Neural cell (in vitro differentiated cells): ENCODE results near the gene ANO1. TPM values are rescaled to one million over a fixed set of nuclear protein-coding genes. Genes with fewer than 3 reads are reported as not detected.

ENCODE experiments used
- H2AFZ ChIP-seq: fragments of 200-600, 300-800 bp; sonication (generic), shearing (Covaris generic); 2 replicates; pipeline ENCODE4 v1.6.0; 2014; ENCODE audit warnings: low read depth, mild to moderate bottlenecking, antibody characterized with exemption, low read length, moderate library complexity
- H3F3A ChIP-seq: fragments of 200-600 bp; shearing (Covaris generic); 2 replicates; pipeline ENCODE4 v1.6.1; 2016; ENCODE audit warnings: mild to moderate bottlenecking, moderate library complexity, mixed read lengths, antibody characterized with exemption, low read length; ENCODE audit not compliant: insufficient read depth, poor library complexity, severe bottlenecking
- H3K27ac ChIP-seq: fragments of 200-600, 300-800 bp; sonication (generic), shearing (Covaris generic); 2 replicates; pipeline ENCODE4 v1.5.1; 2014; ENCODE audit warnings: mild to moderate bottlenecking, low read length, moderate library complexity
- H3K27me3 ChIP-seq: fragments of 300-800, 200-600 bp; sonication (generic), shearing (Covaris generic); 2 replicates; pipeline ENCODE4 v1.6.0; 2014; ENCODE audit warnings: mild to moderate bottlenecking, low read depth, low read length, moderate library complexity; ENCODE audit not compliant: insufficient read depth
- H3K36me3 ChIP-seq: fragments of 300-800, 200-600 bp; sonication (generic), shearing (Covaris generic); 2 replicates; pipeline ENCODE4 v1.5.1; 2014; ENCODE audit warnings: mild to moderate bottlenecking, antibody characterized with exemption, low read length, moderate library complexity; ENCODE audit not compliant: insufficient read depth
- H3K4me2 ChIP-seq: fragments of 300-800, 200-600 bp; sonication (generic), shearing (Covaris generic); 2 replicates; pipeline ENCODE4 v1.6.0; 2014; ENCODE audit warnings: mild to moderate bottlenecking, low read length
- H3K4me3 ChIP-seq: fragments of 300-800, 200-600 bp; sonication (generic), shearing (Covaris generic); 2 replicates; pipeline ENCODE4 v1.5.1; 2014; ENCODE audit warnings: mild to moderate bottlenecking, low read length, moderate library complexity
- H3K79me2 ChIP-seq: fragments of 200-600 bp; shearing (Covaris generic); replicated peaks from 2 replicates; pipeline ENCODE4 v1.6.0; 2014; ENCODE audit warnings: mild to moderate bottlenecking, low read length, moderate library complexity; ENCODE audit not compliant: insufficient read depth
- H3K9ac ChIP-seq: fragments of 300-800, 200-600 bp; sonication (generic), shearing (Covaris generic); 2 replicates; pipeline ENCODE4 v1.6.1; 2016; ENCODE audit warnings: mild to moderate bottlenecking, low read length, mixed read lengths
- H3K9me2 ChIP-seq: fragments of 200-600 bp; shearing (Covaris generic); 2 replicates; pipeline ENCODE4 v1.6.1; 2016; ENCODE audit warnings: mild to moderate bottlenecking, low read length, mixed read lengths; ENCODE audit not compliant: insufficient read depth
- H3K9me3 ChIP-seq: fragments of 200-600, 300-800 bp; sonication (generic), shearing (Covaris generic); 2 replicates; pipeline ENCODE4 v1.6.1; 2016; ENCODE audit warnings: mild to moderate bottlenecking, mixed run types, low read length, moderate library complexity, mixed read lengths
- H4K20me1 ChIP-seq: fragments of 200-600 bp; shearing (Covaris generic); 2 replicates; pipeline ENCODE4 v1.6.1; 2016; ENCODE audit warnings: mild to moderate bottlenecking, mixed run types; ENCODE audit not compliant: insufficient read depth
- EP300 ChIP-seq: fragments of 450-650 bp; conservative IDR thresholded peaks from 2 replicates; pipeline ENCODE4 v1.6.1; 2014; ENCODE audit warnings: antibody characterized with exemption, mild to moderate bottlenecking, moderate library complexity; ENCODE audit not compliant: poor library complexity, severe bottlenecking
- EZH2 ChIP-seq: fragments of 200-600, 300-800 bp; shearing (Covaris generic), sonication (generic); IDR thresholded peaks from 2 replicates; pipeline ENCODE4 v1.6.1; 2014; ENCODE audit warnings: antibody characterized with exemption, low read length, borderline replicate concordance, mild to moderate bottlenecking; ENCODE audit not compliant: insufficient read depth, poor library complexity, severe bottlenecking
- MXI1 ChIP-seq: fragments of 450-650 bp; conservative IDR thresholded peaks from 2 replicates; pipeline ENCODE4 v1.6.1; 2014; ENCODE audit warnings: antibody characterized with exemption, mild to moderate bottlenecking; ENCODE audit not compliant: poor library complexity, severe bottlenecking
- POLR2AphosphoS5 ChIP-seq: IDR thresholded peaks from 2 replicates; pipeline ENCODE4 v1.6.1; 2012
- RAD21 ChIP-seq: fragments of 450-650 bp; conservative IDR thresholded peaks from 2 replicates; pipeline ENCODE4 v1.6.1; 2014; ENCODE audit warnings: antibody characterized with exemption, mild to moderate bottlenecking, moderate library complexity
- SMC3 ChIP-seq: fragments of 450-650 bp; conservative IDR thresholded peaks from 2 replicates; pipeline ENCODE4 v1.6.1; 2014; ENCODE audit warnings: antibody characterized with exemption, mild to moderate bottlenecking, moderate library complexity; ENCODE audit not compliant: poor library complexity
- TAF1 ChIP-seq: IDR thresholded peaks from 2 replicates; pipeline ENCODE4 v1.6.1; 2012; ENCODE audit warnings: low read depth
- polyA plus RNA-seq: library from polyadenylated mRNA; depleted of rRNA; stranded (reverse); fragments of >200 nt; gene quantifications from 2 replicates; pipeline ENCODE4 v1.2.3, GENCODE V29; 2014
- TF ChIP-seq, protein P1 (sequence below): fragments of 450-650 bp; IDR thresholded peaks from 2 replicates; pipeline ENCODE4 v1.5.1; 2014; ENCODE audit warnings: antibody characterized with exemption, mild to moderate bottlenecking, moderate library complexity; ENCODE audit not compliant: poor library complexity, severe bottlenecking
- TF ChIP-seq, protein P2 (sequence below): IDR thresholded peaks from 2 replicates; pipeline ENCODE4 v1.6.1; 2012; ENCODE audit warnings: borderline replicate concordance

ANO1 gene
- polyA plus RNA-seq, 1 donor from 2014 or later = not detected

DNA sequence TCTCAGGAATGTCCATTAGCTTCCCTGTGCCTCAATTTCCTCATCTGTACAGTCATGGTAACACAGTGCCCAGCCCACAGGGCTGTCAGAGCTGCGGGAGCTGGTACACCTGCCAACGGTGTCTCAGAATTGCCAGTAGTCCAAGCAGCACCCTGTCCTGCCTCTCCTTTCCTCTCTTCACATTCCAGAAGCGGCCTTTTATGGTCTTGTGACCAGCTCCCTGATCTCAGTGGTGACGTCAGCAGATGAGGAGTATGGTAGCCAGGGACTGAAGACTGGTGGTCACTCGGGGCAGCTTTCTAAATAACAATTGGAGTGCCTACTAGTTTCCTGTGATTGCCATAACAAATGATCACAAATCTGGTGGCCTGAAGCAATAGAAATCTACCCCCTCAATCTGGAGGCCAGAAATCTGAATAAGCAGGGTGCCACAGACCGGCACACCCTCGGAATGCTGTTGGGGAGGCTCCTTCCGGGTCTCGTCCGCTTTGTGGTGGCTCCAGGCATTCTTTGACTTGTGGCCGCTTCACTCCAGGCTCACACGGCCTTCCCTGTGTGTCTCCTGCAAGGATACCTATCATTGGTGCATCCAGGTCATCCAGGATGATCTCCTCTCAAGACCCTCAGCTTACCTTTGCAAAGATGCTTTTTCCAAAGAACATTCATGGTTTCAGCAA, 127.1 kb downstream of the ANO1 start:
- no peak overlapping the region for H2AFZ ChIP-seq
- no peaks in the 10 kb centered on the region for H3K9me3 ChIP-seq
- H3F3A ChIP-seq = no peaks in the 10 kb centered on the region
- H3K36me3 ChIP-seq = no peaks in the 10 kb centered on the region
- H3K9me2 ChIP-seq = no peaks in the 10 kb centered on the region
- H4K20me1 ChIP-seq = no peaks in the 10 kb centered on the region
- TF ChIP-seq EZH2 (no peak), MXI1 (no peak), RAD21 (no peak), POLR2AphosphoS5 (no peak), EP300 (no peak), TAF1 (no peak)
- TF ChIP-seq, protein P1, sequence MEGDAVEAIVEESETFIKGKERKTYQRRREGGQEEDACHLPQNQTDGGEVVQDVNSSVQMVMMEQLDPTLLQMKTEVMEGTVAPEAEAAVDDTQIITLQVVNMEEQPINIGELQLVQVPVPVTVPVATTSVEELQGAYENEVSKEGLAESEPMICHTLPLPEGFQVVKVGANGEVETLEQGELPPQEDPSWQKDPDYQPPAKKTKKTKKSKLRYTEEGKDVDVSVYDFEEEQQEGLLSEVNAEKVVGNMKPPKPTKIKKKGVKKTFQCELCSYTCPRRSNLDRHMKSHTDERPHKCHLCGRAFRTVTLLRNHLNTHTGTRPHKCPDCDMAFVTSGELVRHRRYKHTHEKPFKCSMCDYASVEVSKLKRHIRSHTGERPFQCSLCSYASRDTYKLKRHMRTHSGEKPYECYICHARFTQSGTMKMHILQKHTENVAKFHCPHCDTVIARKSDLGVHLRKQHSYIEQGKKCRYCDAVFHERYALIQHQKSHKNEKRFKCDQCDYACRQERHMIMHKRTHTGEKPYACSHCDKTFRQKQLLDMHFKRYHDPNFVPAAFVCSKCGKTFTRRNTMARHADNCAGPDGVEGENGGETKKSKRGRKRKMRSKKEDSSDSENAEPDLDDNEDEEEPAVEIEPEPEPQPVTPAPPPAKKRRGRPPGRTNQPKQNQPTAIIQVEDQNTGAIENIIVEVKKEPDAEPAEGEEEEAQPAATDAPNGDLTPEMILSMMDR = no peak
- TF ChIP-seq, protein P2, sequence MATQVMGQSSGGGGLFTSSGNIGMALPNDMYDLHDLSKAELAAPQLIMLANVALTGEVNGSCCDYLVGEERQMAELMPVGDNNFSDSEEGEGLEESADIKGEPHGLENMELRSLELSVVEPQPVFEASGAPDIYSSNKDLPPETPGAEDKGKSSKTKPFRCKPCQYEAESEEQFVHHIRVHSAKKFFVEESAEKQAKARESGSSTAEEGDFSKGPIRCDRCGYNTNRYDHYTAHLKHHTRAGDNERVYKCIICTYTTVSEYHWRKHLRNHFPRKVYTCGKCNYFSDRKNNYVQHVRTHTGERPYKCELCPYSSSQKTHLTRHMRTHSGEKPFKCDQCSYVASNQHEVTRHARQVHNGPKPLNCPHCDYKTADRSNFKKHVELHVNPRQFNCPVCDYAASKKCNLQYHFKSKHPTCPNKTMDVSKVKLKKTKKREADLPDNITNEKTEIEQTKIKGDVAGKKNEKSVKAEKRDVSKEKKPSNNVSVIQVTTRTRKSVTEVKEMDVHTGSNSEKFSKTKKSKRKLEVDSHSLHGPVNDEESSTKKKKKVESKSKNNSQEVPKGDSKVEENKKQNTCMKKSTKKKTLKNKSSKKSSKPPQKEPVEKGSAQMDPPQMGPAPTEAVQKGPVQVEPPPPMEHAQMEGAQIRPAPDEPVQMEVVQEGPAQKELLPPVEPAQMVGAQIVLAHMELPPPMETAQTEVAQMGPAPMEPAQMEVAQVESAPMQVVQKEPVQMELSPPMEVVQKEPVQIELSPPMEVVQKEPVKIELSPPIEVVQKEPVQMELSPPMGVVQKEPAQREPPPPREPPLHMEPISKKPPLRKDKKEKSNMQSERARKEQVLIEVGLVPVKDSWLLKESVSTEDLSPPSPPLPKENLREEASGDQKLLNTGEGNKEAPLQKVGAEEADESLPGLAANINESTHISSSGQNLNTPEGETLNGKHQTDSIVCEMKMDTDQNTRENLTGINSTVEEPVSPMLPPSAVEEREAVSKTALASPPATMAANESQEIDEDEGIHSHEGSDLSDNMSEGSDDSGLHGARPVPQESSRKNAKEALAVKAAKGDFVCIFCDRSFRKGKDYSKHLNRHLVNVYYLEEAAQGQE = no peak
- H3K79me2 ChIP-seq = peaks cover 10% of the 10 kb centered on the region
- no peak overlapping the region for H3K4me2 ChIP-seq
- H3K9ac ChIP-seq = no peak overlapping the region
- H3K27ac ChIP-seq = no peak overlapping the region
- H3K27me3 ChIP-seq = no peaks in the 10 kb centered on the region
- peak overlapping the region; percentile 85 for H3K4me3 ChIP-seq

DNA sequence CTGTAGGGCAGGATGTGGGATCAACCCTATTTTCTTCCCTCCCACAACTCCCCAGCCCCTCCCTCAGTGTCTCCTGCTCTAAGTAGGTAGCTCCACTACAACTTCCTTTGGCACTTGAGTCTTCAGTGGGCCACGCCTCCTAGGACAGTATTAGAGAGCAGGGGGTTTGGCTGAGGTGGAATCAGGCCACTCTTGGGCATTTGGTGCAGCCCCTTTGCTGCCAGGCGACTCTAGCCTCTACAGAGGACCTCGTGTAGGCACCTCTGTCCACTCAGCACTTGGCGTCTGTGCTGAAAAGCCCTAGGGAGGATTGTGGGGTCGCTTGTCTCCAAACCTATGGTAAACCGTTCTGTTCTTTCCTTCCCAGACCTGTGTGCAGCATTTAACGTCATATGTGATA, 127.6 kb downstream of the ANO1 start:
- no peak overlapping the region for H3K27ac ChIP-seq
- no peak for TF ChIP-seq TAF1
- no peak for TF ChIP-seq MXI1
- TF ChIP-seq, protein P1 = no peak
- no peak for TF ChIP-seq POLR2AphosphoS5
- TF ChIP-seq EP300 = no peak
- TF ChIP-seq RAD21 = no peak
- TF ChIP-seq, protein P2 = no peak
- no peak for TF ChIP-seq EZH2
- TF ChIP-seq SMC3 = no peak
- H3K79me2 ChIP-seq = peaks cover 10% of the 10 kb centered on the region
- no peak overlapping the region for H2AFZ ChIP-seq
- no peaks in the 10 kb centered on the region for H3K36me3 ChIP-seq
- H3K9me3 ChIP-seq = no peaks in the 10 kb centered on the region
- no peaks in the 10 kb centered on the region for H3K27me3 ChIP-seq
- no peaks in the 10 kb centered on the region for H3F3A ChIP-seq
- no peak overlapping the region for H3K4me3 ChIP-seq
- no peaks in the 10 kb centered on the region for H3K9me2 ChIP-seq
- no peak overlapping the region for H3K9ac ChIP-seq
- H4K20me1 ChIP-seq = no peaks in the 10 kb centered on the region
- no peak overlapping the region for H3K4me2 ChIP-seq
